ENCODE measurements around the gene ATE1.
"Not testable (repeated sequence)": the region's sequence is repeated elsewhere in the genome, so short reads cannot be mapped to it uniquely, and the experiment has no call there.

ATE1 gene

GRCh38 chr10:121826773-121827172 is 101.1 kb downstream of the ATE1 start:
- not testable (repeated sequence) for DNase-seq

- DNase-seq, result no peak
Observed at GRCh38 chr10:121823993-121824463, 103.8 kb downstream of the ATE1 start.

GRCh38 chr10:121822724-121823123 is 105.1 kb downstream of the ATE1 start:
- DNase-seq, result no peak

DNA sequence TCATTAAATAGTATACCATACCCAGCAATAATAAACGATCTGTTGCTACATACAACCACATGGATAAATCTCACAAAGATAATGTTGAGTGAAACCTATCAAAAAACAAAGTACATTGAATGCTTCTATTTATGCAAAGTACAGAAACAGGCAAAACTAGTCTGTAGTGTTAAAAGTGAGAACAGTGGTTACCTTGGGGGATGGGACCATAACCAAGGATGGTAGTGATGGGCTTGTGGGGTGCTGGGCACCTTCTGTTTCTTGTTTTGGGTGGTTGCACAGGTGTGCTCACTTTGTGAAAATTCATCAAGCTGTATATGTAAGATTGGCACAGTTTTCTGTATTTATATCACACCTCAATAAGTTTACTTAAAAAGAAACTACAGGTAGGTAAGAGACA is 105.7 kb downstream of the ATE1 start:
- DNase-seq, result no peak

GRCh38 chr10:121819049-121819448 is 108.8 kb downstream of the ATE1 start:
- no peak for DNase-seq

DNA sequence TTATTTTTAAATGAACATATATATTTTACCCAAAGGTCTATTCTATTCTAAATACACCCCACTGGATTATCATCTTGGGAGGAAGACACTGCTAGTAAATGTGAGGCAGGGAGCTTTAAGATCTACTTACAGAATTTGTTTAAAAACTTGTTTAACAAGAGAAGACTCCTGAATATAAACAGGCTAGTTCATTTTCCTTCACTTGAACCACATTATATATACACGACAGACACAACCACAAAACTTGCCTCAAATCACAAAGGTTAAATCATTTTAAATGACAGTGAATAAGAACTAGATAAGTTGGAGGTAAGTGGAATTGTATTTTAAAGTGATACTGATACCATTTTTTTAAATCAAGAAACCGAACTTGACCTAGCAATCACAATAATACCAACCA is 109.2 kb downstream of the ATE1 start:
- no peak for DNase-seq

GRCh38 chr10:121816197-121816596 is 111.6 kb downstream of the ATE1 start:
- DNase-seq, result no peak

GRCh38 chr10:121813857-121814256 is 114.0 kb downstream of the ATE1 start:
- DNase-seq, result no peak

- DNase-seq, result no peak
Observed at GRCh38 chr10:121813211-121813815, 114.5 kb downstream of the ATE1 start.

- DNase-seq, result no peak
Observed at GRCh38 chr10:121812031-121812430, 115.8 kb downstream of the ATE1 start.

DNA sequence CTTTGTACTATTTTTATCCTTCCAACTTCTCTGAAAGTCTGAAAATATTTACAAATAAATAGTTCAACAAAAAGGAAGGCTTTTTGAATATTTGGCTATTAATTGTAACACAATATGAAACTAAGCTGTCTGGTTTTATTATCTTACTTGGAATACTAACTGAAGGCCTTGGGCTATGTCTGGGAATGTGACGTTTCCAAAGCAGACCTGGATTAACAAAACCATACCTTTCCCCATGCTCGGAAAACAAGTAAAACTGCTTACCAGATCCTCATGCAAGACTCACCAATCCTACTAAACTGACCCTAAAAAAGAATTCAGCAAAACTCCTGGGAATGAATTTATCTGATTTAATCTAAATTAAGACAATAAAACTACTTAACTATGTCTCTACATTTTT is 116.4 kb downstream of the ATE1 start:
- no peak for DNase-seq

GRCh38 chr10:121808835-121809234 is 119.0 kb downstream of the ATE1 start:
- DNase-seq, result no peak

GRCh38 chr10:121804460-121804859 is 123.4 kb downstream of the ATE1 start:
- no peak for DNase-seq

GRCh38 chr10:121803611-121804010 is 124.2 kb downstream of the ATE1 start:
- no peak for DNase-seq

GRCh38 chr10:121800831-121801230 is 127.0 kb downstream of the ATE1 start:
- DNase-seq, result no peak

- no peak for DNase-seq
Observed at GRCh38 chr10:121800146-121800545, 127.7 kb downstream of the ATE1 start.

DNA sequence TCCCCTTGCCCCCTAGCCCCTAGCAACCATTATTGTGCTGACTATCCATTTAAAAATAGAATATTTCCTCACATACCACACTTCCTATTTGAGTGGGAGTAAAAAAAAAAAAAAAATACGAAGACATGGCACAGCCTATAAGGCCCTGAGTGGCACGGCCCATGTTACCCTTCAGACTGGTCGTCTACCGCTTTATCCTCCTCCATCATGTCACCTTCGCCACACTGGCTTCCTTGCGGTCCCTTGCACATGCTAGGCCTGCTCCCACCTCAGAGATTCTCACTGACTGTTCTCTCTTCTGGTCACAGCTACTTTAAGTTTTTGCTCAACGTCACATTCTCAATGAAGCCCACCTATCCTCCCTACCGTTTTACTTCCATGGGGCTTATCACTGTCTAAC is 130.3 kb downstream of the ATE1 start:
- no peak for DNase-seq

DNA sequence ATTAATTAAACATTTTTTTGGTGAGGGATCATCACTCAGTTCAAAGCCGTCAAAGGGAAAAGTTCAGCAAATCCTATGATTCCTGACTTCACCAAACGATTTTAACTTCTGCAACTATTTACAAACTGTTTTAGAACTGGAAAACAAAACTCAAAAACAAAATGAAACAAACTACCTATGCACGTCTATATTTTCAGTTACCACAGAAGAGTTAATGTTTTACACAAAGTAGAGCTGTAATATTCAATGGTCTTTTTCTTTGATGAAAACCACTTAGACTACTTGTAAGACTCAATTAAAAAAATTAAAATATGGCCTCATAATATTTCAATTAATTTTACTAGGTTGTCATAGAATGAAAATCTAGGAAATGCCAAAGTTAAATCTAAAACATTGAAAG is 131.5 kb downstream of the ATE1 start:
- DNase-seq, result no peak

DNA sequence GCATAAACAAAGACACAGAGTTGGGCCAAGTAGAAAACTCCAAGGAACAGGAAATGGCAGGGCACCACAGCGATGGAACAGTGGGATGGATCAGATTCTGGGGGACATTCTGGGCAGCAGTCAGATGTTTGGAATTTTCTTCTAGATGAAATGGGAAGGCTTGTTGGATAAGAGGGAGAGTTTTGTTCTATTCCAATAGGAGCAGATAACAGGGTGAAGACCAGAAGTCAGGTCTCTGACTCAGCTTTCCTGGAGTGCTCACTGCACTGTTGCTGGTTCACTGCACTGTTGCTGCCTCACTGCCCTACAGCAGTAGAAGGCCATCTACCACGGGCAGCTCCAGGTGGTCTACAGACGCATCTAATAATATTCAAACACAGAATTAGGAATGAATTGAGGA is 135.6 kb downstream of the ATE1 start:
- DNase-seq, result no peak

GRCh38 chr10:121791761-121792160 is 136.1 kb downstream of the ATE1 start:
- no peak for DNase-seq

DNA sequence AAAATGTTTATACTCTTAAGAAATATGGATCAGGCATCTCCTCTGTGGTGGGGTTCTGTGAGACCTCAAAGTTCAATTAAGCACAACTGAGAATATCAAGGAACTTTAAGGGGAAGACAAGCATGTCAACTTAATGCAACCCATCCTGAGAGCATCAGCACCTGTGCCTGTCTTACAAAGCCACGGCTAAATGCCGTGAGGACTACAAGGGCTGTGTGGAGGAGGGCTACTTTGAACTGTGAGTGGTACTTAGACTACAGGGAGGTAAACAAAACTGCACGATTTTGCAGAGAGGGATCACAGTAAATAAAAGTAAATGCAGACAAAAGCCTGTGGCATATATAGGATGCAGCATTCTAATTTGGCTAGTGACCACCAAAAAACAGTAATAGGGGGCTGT is 139.1 kb downstream of the ATE1 start:
- DNase-seq, result no peak

GRCh38 chr10:121788115-121788514 is 139.7 kb downstream of the ATE1 start:
- DNase-seq, result no peak

GRCh38 chr10:121787169-121787568 is 140.7 kb downstream of the ATE1 start:
- DNase-seq, result no peak

DNA sequence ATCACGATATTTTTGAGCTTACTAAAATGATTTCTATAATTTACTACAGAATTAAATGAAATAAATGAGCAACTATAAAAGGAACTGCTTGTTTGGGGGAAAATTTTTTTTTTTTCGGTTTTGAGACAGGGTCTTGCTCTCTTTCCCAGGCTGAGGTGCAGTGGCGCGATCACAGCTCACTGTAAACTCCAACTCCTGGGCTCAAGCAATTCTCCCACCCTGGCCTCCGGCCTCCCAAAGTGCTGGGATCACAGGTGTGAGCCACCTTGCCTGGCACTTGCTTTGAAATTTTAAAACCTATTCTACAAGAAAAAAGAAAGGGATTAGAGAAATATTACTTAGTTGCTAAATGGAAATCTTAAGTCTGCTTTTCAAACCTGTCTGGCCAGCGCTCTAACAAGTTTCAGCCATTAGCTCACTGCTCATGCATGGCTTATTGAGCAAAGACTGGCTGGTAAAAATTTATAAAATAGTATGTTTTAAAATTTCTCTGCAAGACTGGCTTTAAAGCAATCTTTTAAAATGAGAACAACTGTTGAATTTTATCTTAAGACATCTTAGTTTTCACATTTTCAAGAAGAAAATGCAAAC is 144.0 kb downstream of the ATE1 start:
- no peak for DNase-seq

- no peak for DNase-seq
Observed at GRCh38 chr10:121781101-121781500, 146.7 kb downstream of the ATE1 start.
